CD4-positive, alpha-beta T cell (primary cell): ENCODE data around the gene ENPEP. TPM values are rescaled to one million over a fixed set of nuclear protein-coding genes. Genes with fewer than 3 reads are reported as not detected.

ENCODE experiments used
- ATAC-seq: fragments of 200-7000 bp; cut with Tn5 transposase; one replicate; pipeline ENCODE4 v1.10.0; 2022; ENCODE audit warnings: mild to moderate bottlenecking; ENCODE audit not compliant: poor library complexity
- CTCF ChIA-PET: fragments of 350-600 bp; sonication (Branson Sonifier 250); formaldehyde crosslinking; loops from one replicate; lab custom pipeline; 2021; ENCODE audit warnings: antibody characterized with exemption, inconsistent platforms; lab: Charles Lee
- POLR2A ChIA-PET: fragments of 350-600 bp; sonication (Branson Sonifier 250); formaldehyde crosslinking; loops from one replicate; lab custom pipeline; 2021; ENCODE audit warnings: antibody characterized with exemption, inconsistent platforms; lab: Charles Lee
- DNase-seq, 14 experiments: peaks; one replicate each; pipeline ENCODE4 v3.0.0-alpha.2; 2013 to 2020; ENCODE audit warnings: mixed read lengths in 2 of 14
- H3K27ac ChIP-seq, 2 donors: one replicate each; pipeline versions ENCODE4 v1.5.1 to v1.7.0; 2013; ENCODE audit warnings: low read length in 2 of 2, low read depth in 1 of 2, mild to moderate bottlenecking in 1 of 2
- H3K27me3 ChIP-seq, 2 experiments: 1 replicate in 1 of 2; 2 replicates in 1 of 2; pipeline versions ENCODE4 v1.6.1 to v1.7.0; 2013; ENCODE audit warnings: low read length in 2 of 2, control low read depth in 1 of 2, mild to moderate bottlenecking in 1 of 2, moderate library complexity in 1 of 2; ENCODE audit not compliant: insufficient read depth in 2 of 2, control insufficient read depth in 1 of 2
- H3K36me3 ChIP-seq: one replicate; pipeline ENCODE4 v1.6.1; 2013; ENCODE audit warnings: low read length, control low read depth; ENCODE audit not compliant: insufficient read depth
- H3K4me1 ChIP-seq: one replicate; pipeline ENCODE4 v1.6.1; 2013; ENCODE audit warnings: low read length, control low read depth; ENCODE audit not compliant: insufficient read depth
- H3K4me3 ChIP-seq: one replicate; pipeline ENCODE4 v1.5.1; 2013; ENCODE audit warnings: mild to moderate bottlenecking, low read length, moderate library complexity
- H3K9me3 ChIP-seq, 2 experiments: 1 replicate in 1 of 2; 2 replicates in 1 of 2; pipeline versions ENCODE4 v1.6.1 to v1.7.0; 2013; ENCODE audit warnings: low read length in 2 of 2, mild to moderate bottlenecking in 2 of 2, control low read depth in 1 of 2, moderate library complexity in 1 of 2; ENCODE audit not compliant: control insufficient read depth in 1 of 2, insufficient read depth in 1 of 2
- H3K27ac Mint-ChIP-seq: one replicate; pipeline ENCODE4 v1.8.0; 2020; ENCODE audit warnings: mixed read lengths
- H3K27me3 Mint-ChIP-seq: one replicate; pipeline ENCODE4 v1.8.0; 2021; ENCODE audit warnings: mixed read lengths
- H3K36me3 Mint-ChIP-seq: one replicate; pipeline ENCODE4 v1.8.0; 2021; ENCODE audit warnings: low read depth, mixed read lengths
- H3K4me1 Mint-ChIP-seq: one replicate; pipeline ENCODE4 v1.8.0; 2021; ENCODE audit warnings: low read depth, mixed read lengths
- H3K4me3 Mint-ChIP-seq: one replicate; pipeline ENCODE4 v1.8.0; 2020; ENCODE audit warnings: mild to moderate bottlenecking, mixed read lengths
- H3K9me3 Mint-ChIP-seq: one replicate; pipeline ENCODE4 v1.8.0; 2020; ENCODE audit warnings: mixed read lengths
- CTCF ChIP-seq: fragments of 200-600 bp; IDR thresholded peaks from one replicate; pipeline ENCODE4 v1.8.0; 2022; ENCODE audit warnings: antibody characterized with exemption, mild to moderate bottlenecking
- intact Hi-C, 2 experiments: fragments of 100-400 bp; cut with DNase I in 1 of 2; cut with micrococcal nuclease in 1 of 2; formaldehyde crosslinking; loops; one replicate each; pipeline versions ENCODE4 v1.15.1 to v1.9.0; 2023 to 2025; cut with DNase I, micrococcal nuclease
- total RNA-seq, 174 experiments: library from RNA in 2 of 174; stranded (reverse) in 2 of 174; gene quantifications; one replicate each; pipeline ENCODE4 v1.2.3 and lab custom pipeline; 2021 to 2026

Gene ENPEP
- total RNA-seq, 2 experiments from 2014 or later, result not detected

- Histone ChIP-seq H3K27ac (no peak overlapping the region), H3K36me3 (no peaks in the 10 kb centered on the region), H3K4me1 (no peaks in the 10 kb centered on the region), H3K27me3 (peaks cover 0 to 5% of the 10 kb centered on the region in 2 experiments), H3K4me3 (no peak overlapping the region), H3K9me3 (no peaks in the 10 kb centered on the region)
- no peaks in the 10 kb centered on the region for H3K36me3 Mint-ChIP-seq
- intact Hi-C loops, result no loop called here
- H3K9me3 Mint-ChIP-seq, result no peaks in the 10 kb centered on the region
- ChIA-PET CTCF (no interaction called here), POLR2A (no interaction called here)
- TF ChIP-seq CTCF, result no peak
- H3K4me1 Mint-ChIP-seq, result no peaks in the 10 kb centered on the region
- H3K4me3 Mint-ChIP-seq, result no peak overlapping the region
- no peak overlapping the region for H3K27ac Mint-ChIP-seq
- H3K27me3 Mint-ChIP-seq, result peaks cover 32% of the 10 kb centered on the region
- ATAC-seq, result no peak
- DNase-seq, result no peak
These were observed 64.6 kb downstream of the ENPEP start for GRCh38 chr4:110540581-110540980.

- Mint-ChIP-seq H3K4me3 (no peak overlapping the region), H3K36me3 (no peaks in the 10 kb centered on the region), H3K27ac (no peak overlapping the region), H3K4me1 (no peaks in the 10 kb centered on the region), H3K9me3 (no peaks in the 10 kb centered on the region), H3K27me3 (peaks cover 32% of the 10 kb centered on the region)
- ATAC-seq, result no peak
- Histone ChIP-seq H3K27ac (no peak overlapping the region), H3K4me1 (no peaks in the 10 kb centered on the region), H3K36me3 (no peaks in the 10 kb centered on the region), H3K4me3 (no peak overlapping the region), H3K9me3 (no peaks in the 10 kb centered on the region), H3K27me3 (peaks cover 0 to 4% of the 10 kb centered on the region in 2 experiments)
- POLR2A ChIA-PET, result no interaction called here
- no peak for DNase-seq
- TF ChIP-seq CTCF, result no peak
- CTCF ChIA-PET, result no interaction called here
- intact Hi-C loops, result no loop called here
These were observed 65.1 kb downstream of the ENPEP start for GRCh38 chr4:110540982-110541451.

GRCh38 chr4:110543577-110543976 is 67.6 kb downstream of the ENPEP start:
- no peak for DNase-seq
- Mint-ChIP-seq H3K27ac (no peak overlapping the region), H3K4me1 (no peaks in the 10 kb centered on the region), H3K36me3 (no peaks in the 10 kb centered on the region), H3K4me3 (no peak overlapping the region), H3K27me3 (peaks cover 16% of the 10 kb centered on the region), H3K9me3 (no peaks in the 10 kb centered on the region)
- H3K4me1 ChIP-seq, result no peaks in the 10 kb centered on the region
- H3K4me3 ChIP-seq, result no peak overlapping the region
- H3K36me3 ChIP-seq, result no peaks in the 10 kb centered on the region
- POLR2A ChIA-PET, result no interaction called here
- no peak overlapping the region for H3K27ac ChIP-seq
- H3K27me3 ChIP-seq, result no peaks in the 10 kb centered on the region
- no peak for ATAC-seq
- H3K9me3 ChIP-seq, result no peaks in the 10 kb centered on the region
- intact Hi-C loops, result no loop called here
- TF ChIP-seq CTCF, result no peak
- CTCF ChIA-PET, result no interaction called here
